ENCODE results near the gene CTNNA2. TPM values are rescaled to one million over a fixed set of nuclear protein-coding genes. Genes with fewer than 3 reads are reported as not detected.

Gene CTNNA2
- total and polyA plus RNA-seq, 9 donors = 0.32 to 1.4 (median 0.37) TPM; not detected in 3

GRCh38 chr2:79564065-79564464, 51.2 kb downstream of the CTNNA2 start:
- intact Hi-C loops (cut with DNase I) = no loop called here
- Histone ChIP-seq H3K4me3 (no peak overlapping the region), H3K4me1 (ENCODE audit: insufficient read depth) (no peaks in the 10 kb centered on the region), H3K27ac (no peak overlapping the region), H3K27me3 (no peaks in the 10 kb centered on the region), H3K36me3 (no peaks in the 10 kb centered on the region), H3K9me3 (no peaks in the 10 kb centered on the region)
- TF ChIP-seq POLR2A (IDR thresholded peaks at IDR 0.05) (no peak), EP300 (IDR thresholded peaks at IDR 0.05) (no peak), CTCF (IDR thresholded peaks at IDR 0.05) (no peak)
- DNase-seq = no peak
- WGBS, 3 donors = 84 to 89% (median 84%) methylated on average over 6 of the region's 6 CpGs

DNA sequence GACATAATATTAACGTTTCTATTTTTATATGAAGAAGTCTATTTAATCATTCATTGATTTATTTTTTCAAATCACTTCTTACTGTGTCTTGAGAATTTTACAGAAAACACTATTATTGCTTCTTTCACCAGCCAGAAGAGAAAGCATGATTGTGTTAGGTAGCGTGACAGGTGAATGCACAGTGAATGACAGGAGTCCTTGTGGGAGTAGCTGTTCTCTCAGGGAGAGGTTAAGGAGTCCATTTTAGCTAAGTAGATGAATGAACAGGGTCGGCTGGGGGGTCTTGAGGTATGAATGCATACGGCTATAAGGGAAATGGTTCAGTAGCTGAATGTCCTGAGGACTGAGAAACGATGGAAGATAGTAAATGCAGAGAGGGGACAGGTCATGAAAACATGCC, 56.2 kb downstream of the CTNNA2 start:
- no peaks in the 10 kb centered on the region for H3K4me1 ChIP-seq (ENCODE audit: insufficient read depth)
- no peaks in the 10 kb centered on the region for H3K36me3 ChIP-seq
- TF ChIP-seq CTCF (IDR thresholded peaks at IDR 0.05) (no peak), POLR2A (IDR thresholded peaks at IDR 0.05) (no peak), EP300 (IDR thresholded peaks at IDR 0.05) (no peak)
- H3K9me3 ChIP-seq = no peaks in the 10 kb centered on the region
- 40 to 44% (median 42%) methylated on average over 5 of the region's 5 CpGs for WGBS, 3 donors
- no peak overlapping the region for H3K27ac ChIP-seq
- intact Hi-C loops (cut with DNase I) = no loop called here
- H3K4me3 ChIP-seq = no peak overlapping the region
- DNase-seq = no peak
- no peaks in the 10 kb centered on the region for H3K27me3 ChIP-seq

GRCh38 chr2:79573895-79574674, 61.2 kb downstream of the CTNNA2 start:
- Histone ChIP-seq H3K4me3 (no peak overlapping the region), H3K27me3 (no peaks in the 10 kb centered on the region), H3K27ac (no peak overlapping the region), H3K4me1 (ENCODE audit: insufficient read depth) (no peaks in the 10 kb centered on the region), H3K36me3 (no peaks in the 10 kb centered on the region), H3K9me3 (no peaks in the 10 kb centered on the region)
- DNase-seq = no peak
- 78 to 86% (median 82%) methylated on average over 6 of the region's 6 CpGs for WGBS, 3 donors
- TF ChIP-seq CTCF (IDR thresholded peaks at IDR 0.05) (no peak), EP300 (IDR thresholded peaks at IDR 0.05) (no peak)
- intact Hi-C loops (cut with DNase I) = no loop called here

GRCh38 chr2:79576451-79576850, 63.6 kb downstream of the CTNNA2 start:
- WGBS, 3 donors = 40 to 42% (median 41%) methylated on average over 4 of the region's 4 CpGs

More at GRCh38 chr2:79576451-79576850, 63.6 kb downstream of the CTNNA2 start:
- TF ChIP-seq EP300 (IDR thresholded peaks at IDR 0.05) = no peak
- TF ChIP-seq POLR2A (IDR thresholded peaks at IDR 0.05) = no peak
- no peak for TF ChIP-seq CTCF (IDR thresholded peaks at IDR 0.05)
- H3K9me3 ChIP-seq = no peaks in the 10 kb centered on the region
- no peaks in the 10 kb centered on the region for H3K27me3 ChIP-seq
- H3K4me3 ChIP-seq = no peak overlapping the region
- no peaks in the 10 kb centered on the region for H3K36me3 ChIP-seq
- no peak for DNase-seq
- no peak overlapping the region for H3K27ac ChIP-seq
- no peaks in the 10 kb centered on the region for H3K4me1 ChIP-seq (ENCODE audit: insufficient read depth)
- intact Hi-C loops (cut with DNase I) = no loop called here
